WTC11 (cell line): Measurements from ENCODE around the gene KCNS3.

Experiments used
- CBFB ChIP-seq: sonication (generic); formaldehyde crosslinking; IDR thresholded peaks from 2 replicates; pipeline ENCODE4 v1.8.1; 2022; ENCODE audit warnings: mild to moderate bottlenecking, low read depth, missing genetic modification reagents
- FOXK1 ChIP-seq: sonication (generic); formaldehyde crosslinking; IDR thresholded peaks from 2 replicates; pipeline ENCODE4 v1.8.0; 2022; ENCODE audit warnings: mild to moderate bottlenecking, moderate library complexity, missing genetic modification reagents
- NR2C2 ChIP-seq: sonication (generic); formaldehyde crosslinking; IDR thresholded peaks from 2 replicates; pipeline ENCODE4 v1.8.0; 2022; ENCODE audit warnings: mild to moderate bottlenecking, missing genetic modification reagents
- NR3C1 ChIP-seq: sonication (generic); formaldehyde crosslinking; conservative IDR thresholded peaks from 2 replicates; pipeline ENCODE4 v1.8.1; 2023; ENCODE audit warnings: low read depth, mild to moderate bottlenecking, missing genetic modification reagents
- TEAD4 ChIP-seq: sonication (generic); formaldehyde crosslinking; IDR thresholded peaks from 2 replicates; pipeline ENCODE4 v1.8.0; 2022; ENCODE audit warnings: mild to moderate bottlenecking, missing genetic modification reagents
- ZNF263 ChIP-seq: sonication (generic); formaldehyde crosslinking; IDR thresholded peaks from 2 replicates; pipeline ENCODE4 v1.8.1; 2022; ENCODE audit warnings: low read depth, mild to moderate bottlenecking, moderate library complexity, missing genetic modification reagents
- TF ChIP-seq, protein P1 (sequence below): sonication (generic); formaldehyde crosslinking; IDR thresholded peaks from 2 replicates; pipeline ENCODE4 v1.8.1; 2023; ENCODE audit warnings: mild to moderate bottlenecking, missing genetic modification reagents
- TF ChIP-seq, protein P2 (sequence below): fragments of 200-600 bp; IDR thresholded peaks from 2 replicates; pipeline ENCODE4 v1.8.0; 2022; ENCODE audit warnings: antibody characterized with exemption
- TF ChIP-seq, protein P3 (sequence below): sonication (generic); formaldehyde crosslinking; IDR thresholded peaks from 2 replicates; pipeline ENCODE4 v1.8.1; 2022; ENCODE audit warnings: missing genetic modification reagents, borderline replicate concordance
- TF ChIP-seq, protein P4 (sequence below): sonication (generic); formaldehyde crosslinking; IDR thresholded peaks from 2 replicates; pipeline ENCODE4 v1.8.0; 2023; ENCODE audit warnings: missing genetic modification reagents

DNA sequence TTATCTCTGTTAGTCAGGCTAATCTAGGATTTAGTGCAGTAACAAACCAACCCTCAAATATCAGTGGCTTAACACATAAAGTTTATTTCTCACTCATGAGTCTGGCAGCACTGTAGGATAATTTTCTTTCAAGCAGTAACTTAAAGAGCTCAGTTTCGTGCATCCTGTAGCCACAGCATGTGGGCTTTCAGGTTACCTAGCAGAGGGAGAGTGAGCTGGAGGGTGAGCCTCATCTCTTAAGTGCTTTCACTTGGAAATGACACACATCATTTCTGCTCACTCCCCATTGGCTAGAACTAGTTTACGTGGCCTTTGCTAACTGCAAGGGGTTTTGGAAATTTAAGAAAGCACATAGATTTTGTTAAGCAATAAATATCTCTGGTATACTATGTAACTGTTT, 96.9 kb downstream of the KCNS3 start:
- TF ChIP-seq NR2C2 (CRISPR knock-in tag) (no peak), ZNF263 (no peak), FOXK1 (CRISPR knock-in tag) (no peak), TEAD4 (no peak), NR3C1 (no peak), CBFB (CRISPR knock-in tag) (no peak)
- TF ChIP-seq, protein P1, sequence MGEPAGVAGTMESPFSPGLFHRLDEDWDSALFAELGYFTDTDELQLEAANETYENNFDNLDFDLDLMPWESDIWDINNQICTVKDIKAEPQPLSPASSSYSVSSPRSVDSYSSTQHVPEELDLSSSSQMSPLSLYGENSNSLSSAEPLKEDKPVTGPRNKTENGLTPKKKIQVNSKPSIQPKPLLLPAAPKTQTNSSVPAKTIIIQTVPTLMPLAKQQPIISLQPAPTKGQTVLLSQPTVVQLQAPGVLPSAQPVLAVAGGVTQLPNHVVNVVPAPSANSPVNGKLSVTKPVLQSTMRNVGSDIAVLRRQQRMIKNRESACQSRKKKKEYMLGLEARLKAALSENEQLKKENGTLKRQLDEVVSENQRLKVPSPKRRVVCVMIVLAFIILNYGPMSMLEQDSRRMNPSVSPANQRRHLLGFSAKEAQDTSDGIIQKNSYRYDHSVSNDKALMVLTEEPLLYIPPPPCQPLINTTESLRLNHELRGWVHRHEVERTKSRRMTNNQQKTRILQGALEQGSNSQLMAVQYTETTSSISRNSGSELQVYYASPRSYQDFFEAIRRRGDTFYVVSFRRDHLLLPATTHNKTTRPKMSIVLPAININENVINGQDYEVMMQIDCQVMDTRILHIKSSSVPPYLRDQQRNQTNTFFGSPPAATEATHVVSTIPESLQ (CRISPR knock-in tag): no peak
- TF ChIP-seq, protein P2, sequence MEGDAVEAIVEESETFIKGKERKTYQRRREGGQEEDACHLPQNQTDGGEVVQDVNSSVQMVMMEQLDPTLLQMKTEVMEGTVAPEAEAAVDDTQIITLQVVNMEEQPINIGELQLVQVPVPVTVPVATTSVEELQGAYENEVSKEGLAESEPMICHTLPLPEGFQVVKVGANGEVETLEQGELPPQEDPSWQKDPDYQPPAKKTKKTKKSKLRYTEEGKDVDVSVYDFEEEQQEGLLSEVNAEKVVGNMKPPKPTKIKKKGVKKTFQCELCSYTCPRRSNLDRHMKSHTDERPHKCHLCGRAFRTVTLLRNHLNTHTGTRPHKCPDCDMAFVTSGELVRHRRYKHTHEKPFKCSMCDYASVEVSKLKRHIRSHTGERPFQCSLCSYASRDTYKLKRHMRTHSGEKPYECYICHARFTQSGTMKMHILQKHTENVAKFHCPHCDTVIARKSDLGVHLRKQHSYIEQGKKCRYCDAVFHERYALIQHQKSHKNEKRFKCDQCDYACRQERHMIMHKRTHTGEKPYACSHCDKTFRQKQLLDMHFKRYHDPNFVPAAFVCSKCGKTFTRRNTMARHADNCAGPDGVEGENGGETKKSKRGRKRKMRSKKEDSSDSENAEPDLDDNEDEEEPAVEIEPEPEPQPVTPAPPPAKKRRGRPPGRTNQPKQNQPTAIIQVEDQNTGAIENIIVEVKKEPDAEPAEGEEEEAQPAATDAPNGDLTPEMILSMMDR: no peak
- TF ChIP-seq, protein P3, sequence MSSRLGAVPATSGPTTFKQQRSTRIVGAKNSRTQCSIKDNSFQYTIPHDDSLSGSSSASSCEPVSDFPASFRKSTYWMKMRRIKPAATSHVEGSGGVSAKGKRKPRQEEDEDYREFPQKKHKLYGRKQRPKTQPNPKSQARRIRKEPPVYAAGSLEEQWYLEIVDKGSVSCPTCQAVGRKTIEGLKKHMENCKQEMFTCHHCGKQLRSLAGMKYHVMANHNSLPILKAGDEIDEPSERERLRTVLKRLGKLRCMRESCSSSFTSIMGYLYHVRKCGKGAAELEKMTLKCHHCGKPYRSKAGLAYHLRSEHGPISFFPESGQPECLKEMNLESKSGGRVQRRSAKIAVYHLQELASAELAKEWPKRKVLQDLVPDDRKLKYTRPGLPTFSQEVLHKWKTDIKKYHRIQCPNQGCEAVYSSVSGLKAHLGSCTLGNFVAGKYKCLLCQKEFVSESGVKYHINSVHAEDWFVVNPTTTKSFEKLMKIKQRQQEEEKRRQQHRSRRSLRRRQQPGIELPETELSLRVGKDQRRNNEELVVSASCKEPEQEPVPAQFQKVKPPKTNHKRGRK: no peak
- TF ChIP-seq, protein P4, sequence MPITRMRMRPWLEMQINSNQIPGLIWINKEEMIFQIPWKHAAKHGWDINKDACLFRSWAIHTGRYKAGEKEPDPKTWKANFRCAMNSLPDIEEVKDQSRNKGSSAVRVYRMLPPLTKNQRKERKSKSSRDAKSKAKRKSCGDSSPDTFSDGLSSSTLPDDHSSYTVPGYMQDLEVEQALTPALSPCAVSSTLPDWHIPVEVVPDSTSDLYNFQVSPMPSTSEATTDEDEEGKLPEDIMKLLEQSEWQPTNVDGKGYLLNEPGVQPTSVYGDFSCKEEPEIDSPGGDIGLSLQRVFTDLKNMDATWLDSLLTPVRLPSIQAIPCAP (CRISPR knock-in tag): no peak
